ENCODE data around the gene LCN15.
"Not testable (repeated sequence)": the region's sequence is repeated elsewhere in the genome, so short reads cannot be mapped to it uniquely, and the experiment has no call there.

The LCN15 gene

DNA sequence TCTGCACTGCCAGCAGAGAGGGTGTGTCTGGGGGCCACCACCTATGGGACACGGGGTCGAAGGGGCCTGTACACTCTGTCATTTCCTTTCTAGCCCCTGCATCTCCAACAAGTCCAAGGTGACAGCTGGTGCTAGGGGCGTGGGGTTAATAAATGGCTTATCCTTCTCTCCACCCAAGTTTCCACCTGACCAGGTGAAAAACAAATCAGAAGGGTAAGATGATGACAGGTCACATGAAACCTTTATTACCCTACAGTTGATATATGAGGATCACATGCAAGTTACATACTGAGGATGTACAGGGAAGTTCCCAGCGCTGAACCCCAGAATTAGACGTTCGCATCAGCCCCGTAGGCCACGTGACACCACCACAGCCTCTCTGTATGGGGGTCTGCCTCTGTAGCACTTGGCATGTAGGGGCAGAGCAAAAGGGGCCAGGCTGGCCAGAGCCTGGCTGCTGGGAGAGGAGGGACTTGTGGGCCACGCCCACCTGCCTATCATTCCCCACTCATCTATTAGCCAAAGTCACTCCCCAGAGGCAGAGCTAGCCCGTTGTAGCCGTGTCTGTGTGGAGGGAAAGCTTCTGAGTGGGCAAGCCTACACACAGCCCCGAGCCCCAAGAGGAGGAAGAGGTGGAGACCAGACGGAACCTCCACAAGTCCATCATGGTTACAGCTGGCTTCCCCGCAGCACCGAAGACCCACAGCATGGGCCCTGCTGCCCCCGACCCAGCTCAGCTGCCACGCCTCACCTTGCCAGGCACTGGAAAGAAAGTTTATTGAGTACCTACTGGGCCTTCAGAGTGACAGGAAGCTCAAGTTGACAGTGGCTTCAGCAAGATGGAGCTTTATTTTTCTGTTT is 29.0 kb upstream of the LCN15 start:
- Histone ChIP-seq H3K27ac (ENCODE audit: low read length) (no peak overlapping the region), H3K27me3 (ENCODE audit: control insufficient read depth in 1 of 2, insufficient read depth in 2 of 2, low read length in 2 of 2) (peaks cover 11 to 15% of the 10 kb centered on the region in 2 donors), H3K9me3 (ENCODE audit: control insufficient read depth in 2 of 2, low read length in 2 of 2) (no peaks in the 10 kb centered on the region), H3K9ac (ENCODE audit: low read length in 2 of 2) (no peak overlapping the region), H3K36me3 (ENCODE audit: control insufficient read depth in 2 of 2, insufficient read depth in 2 of 2, low read length in 2 of 2) (no peaks in the 10 kb centered on the region), H3K4me3 (ENCODE audit: low read length in 2 of 2) (no peak overlapping the region), H3K4me1 (ENCODE audit: control insufficient read depth, insufficient read depth, low read length) (peaks cover 21% of the 10 kb centered on the region)

DNA sequence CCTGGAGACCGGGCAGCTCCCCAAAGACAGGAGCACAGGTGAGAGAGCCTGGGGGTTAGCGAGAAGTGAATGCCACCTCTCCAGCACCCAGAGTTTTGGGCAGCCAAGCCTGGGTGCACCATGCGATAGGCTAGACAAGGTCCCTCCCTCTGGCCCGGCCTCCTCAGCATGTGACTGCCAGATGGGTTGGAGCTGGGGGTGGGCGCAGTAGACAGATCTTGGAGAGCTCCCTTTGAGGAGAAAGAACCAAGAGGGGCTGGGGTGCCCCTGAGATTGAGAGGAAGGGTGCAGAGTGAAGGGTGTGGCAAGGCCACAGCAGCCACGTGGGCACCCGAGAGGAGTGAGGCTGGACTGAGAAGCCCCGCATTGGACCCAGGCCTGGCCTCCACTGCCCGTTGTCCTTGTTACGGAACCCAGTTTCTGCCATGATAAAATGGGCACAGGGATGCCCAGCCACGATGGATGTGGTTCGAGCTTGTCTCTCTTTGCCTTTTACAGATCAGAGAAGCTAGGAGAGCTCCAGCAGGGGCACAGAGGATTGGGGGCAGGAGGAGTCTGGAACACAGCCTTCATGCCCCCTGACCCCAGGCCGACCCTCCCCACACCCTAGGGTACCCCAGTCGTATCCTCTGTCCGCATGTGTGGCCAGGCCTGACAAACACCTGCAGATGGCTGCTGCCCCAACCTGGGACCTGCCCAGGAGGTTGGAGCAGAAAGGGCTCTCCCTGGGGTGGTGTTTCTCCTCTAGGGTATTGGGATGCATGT is 28.2 kb upstream of the LCN15 start:
- H3K9me3 ChIP-seq (ENCODE audit: control insufficient read depth in 2 of 2, low read length in 2 of 2): no peaks in the 10 kb centered on the region
- H3K27ac ChIP-seq (ENCODE audit: low read length): no peak overlapping the region
- peaks cover 21% of the 10 kb centered on the region for H3K4me1 ChIP-seq (ENCODE audit: control insufficient read depth, insufficient read depth, low read length)
- H3K36me3 ChIP-seq (ENCODE audit: control insufficient read depth in 2 of 2, insufficient read depth in 2 of 2, low read length in 2 of 2): no peaks in the 10 kb centered on the region
- H3K27me3 ChIP-seq (ENCODE audit: control insufficient read depth in 1 of 2, insufficient read depth in 2 of 2, low read length in 2 of 2): peaks cover 9 to 10% of the 10 kb centered on the region in 2 donors
- peak overlapping the region; percentile 88 to 90 for H3K4me3 ChIP-seq (ENCODE audit: low read length in 2 of 2)
- no peak overlapping the region for H3K9ac ChIP-seq (ENCODE audit: low read length in 2 of 2)

DNA sequence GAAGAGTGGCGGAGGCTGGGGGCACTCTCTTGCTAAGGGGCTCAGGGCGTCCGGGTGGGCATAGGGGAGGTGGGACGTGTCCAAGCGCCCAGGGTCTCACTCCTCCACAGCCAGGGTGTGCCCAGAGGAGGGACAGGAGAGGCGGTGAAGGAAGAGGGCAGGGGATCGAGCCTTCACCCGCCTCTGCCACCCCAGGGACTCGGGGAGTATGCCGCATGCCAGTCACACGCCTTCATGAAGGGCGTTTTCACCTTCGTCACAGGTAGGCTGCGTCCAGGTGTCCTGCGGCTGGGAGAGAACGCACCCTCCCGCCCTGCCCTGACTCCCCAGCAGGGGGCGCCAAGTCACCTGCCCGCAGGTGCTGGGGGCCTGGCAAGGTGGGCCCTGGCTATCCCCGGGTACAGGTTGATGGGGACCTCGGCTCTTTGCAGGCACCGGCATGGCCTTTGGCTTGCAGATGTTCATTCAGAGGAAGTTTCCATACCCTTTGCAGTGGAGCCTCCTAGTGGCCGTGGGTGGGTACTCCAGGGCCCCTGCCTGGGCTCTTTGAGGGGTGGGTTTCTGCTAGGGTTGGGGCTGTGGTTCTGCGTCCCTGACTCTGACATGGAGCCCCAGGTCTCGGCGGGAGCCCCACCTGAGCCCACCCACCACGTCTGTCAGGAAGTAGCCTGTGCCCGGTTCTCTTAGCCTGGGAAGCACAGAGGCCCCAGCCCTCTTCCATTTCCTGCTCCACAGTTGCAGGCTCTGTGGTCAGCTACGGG is 27.4 kb upstream of the LCN15 start:
- H3K4me3 ChIP-seq (ENCODE audit: low read length in 2 of 2): peak overlapping the region; percentile 88 to 90
- H3K27me3 ChIP-seq (ENCODE audit: control insufficient read depth in 1 of 2, insufficient read depth in 2 of 2, low read length in 2 of 2): peaks cover 5 to 7% of the 10 kb centered on the region in 2 donors
- peak overlapping the region; percentile 80 to 83 for H3K9ac ChIP-seq (ENCODE audit: low read length in 2 of 2)
- H3K9me3 ChIP-seq (ENCODE audit: control insufficient read depth in 2 of 2, low read length in 2 of 2): no peaks in the 10 kb centered on the region
- no peaks in the 10 kb centered on the region for H3K36me3 ChIP-seq (ENCODE audit: control insufficient read depth in 2 of 2, insufficient read depth in 2 of 2, low read length in 2 of 2)
- H3K27ac ChIP-seq (ENCODE audit: low read length): peak overlapping the region; percentile 76
- H3K4me1 ChIP-seq (ENCODE audit: control insufficient read depth, insufficient read depth, low read length): peaks cover 21% of the 10 kb centered on the region

DNA sequence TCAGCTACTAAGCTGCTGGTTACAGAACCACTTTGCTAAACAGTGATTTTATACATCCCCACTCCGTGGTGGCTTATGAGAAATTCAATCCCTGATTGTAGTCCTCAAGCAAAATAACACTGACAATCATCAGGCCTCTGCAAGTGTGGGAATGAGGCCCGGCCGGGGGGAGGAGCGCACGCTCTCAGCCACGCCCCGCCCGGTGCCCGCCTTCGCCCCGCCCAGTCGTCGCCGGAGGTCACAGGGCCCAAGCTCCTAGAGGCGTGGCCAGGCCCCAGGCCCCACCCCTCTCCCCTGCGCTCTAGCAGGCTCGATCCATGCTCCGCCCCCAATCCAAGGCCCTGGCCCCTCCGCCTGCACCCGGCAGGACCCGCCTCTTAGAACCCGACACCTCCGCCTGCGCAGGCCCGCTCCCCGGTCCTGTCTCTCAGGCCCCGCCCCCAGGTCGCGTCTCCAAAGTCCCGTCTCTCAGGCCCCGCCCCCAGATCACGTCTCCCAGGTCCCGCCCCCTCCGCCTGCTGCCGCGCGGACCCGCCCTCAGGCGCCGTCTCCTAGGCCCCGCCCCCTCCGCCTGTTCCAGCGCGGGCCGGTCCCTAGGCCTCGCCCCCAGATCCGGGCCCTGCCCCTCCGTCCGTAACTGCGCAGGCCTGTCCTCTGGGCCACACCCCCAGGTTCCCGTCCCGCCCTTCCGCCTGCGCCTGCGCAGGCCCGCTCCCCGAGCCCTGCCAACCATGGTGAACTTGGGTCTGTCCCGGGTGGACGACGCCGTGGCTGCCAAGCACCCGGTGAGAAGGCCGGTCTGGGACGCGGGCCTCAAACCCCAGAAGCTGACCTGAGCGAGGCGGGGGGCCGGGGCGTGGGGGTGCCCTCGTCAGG is 26.6 kb upstream of the LCN15 start, which contains the start of gene TMEM141:
TSS of gene TMEM141 (plus strand) at position 705 of the 876 bp plus-strand sequence. CDS start at position 732, 27 bp downstream.
- Histone ChIP-seq H3K27me3 (ENCODE audit: control insufficient read depth in 1 of 2, insufficient read depth in 2 of 2, low read length in 2 of 2) (no peaks in the 10 kb centered on the region), H3K27ac (ENCODE audit: low read length) (peak within 1 kb of the TSS; percentile 76), H3K9ac (ENCODE audit: low read length in 2 of 2) (peak within 1 kb of the TSS; percentile 80 to 83), H3K4me3 (ENCODE audit: low read length in 2 of 2) (peak within 1 kb of the TSS; percentile 88 to 90), H3K36me3 (ENCODE audit: control insufficient read depth in 2 of 2, insufficient read depth in 2 of 2, low read length in 2 of 2) (no peaks in the 10 kb centered on the region), H3K4me1 (ENCODE audit: control insufficient read depth, insufficient read depth, low read length) (peaks cover 21% of the 10 kb centered on the region), H3K9me3 (ENCODE audit: control insufficient read depth in 2 of 2, low read length in 2 of 2) (no peaks in the 10 kb centered on the region)

DNA sequence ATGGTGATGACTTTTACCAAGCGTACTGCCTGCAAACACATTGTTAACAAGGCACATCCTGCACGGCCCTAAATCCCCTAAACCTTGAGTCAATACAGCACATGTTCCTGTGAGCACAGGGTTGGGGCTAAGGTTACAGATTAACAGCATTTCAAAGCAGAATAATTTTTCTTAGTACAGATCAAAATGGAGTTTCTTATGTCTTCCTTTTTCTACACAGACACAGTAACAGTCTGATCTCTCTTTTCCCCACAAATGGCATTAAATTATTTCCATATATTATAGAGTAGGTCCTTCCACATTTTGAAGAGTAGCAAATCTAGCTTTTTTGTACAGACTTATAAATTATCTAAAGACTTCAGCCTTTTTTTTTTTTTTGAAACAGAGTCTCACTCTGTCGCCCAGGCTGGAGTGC is 25.2 kb upstream of the LCN15 start:
- Histone ChIP-seq H3K9me3 (ENCODE audit: control insufficient read depth in 2 of 2, low read length in 2 of 2) (no peaks in the 10 kb centered on the region), H3K4me1 (ENCODE audit: control insufficient read depth, insufficient read depth, low read length) (peaks cover 21% of the 10 kb centered on the region), H3K36me3 (ENCODE audit: control insufficient read depth in 2 of 2, insufficient read depth in 2 of 2, low read length in 2 of 2) (no peaks in the 10 kb centered on the region), H3K27me3 (ENCODE audit: control insufficient read depth in 1 of 2, insufficient read depth in 2 of 2, low read length in 2 of 2) (no peaks in the 10 kb centered on the region), H3K9ac (ENCODE audit: low read length in 2 of 2) (no peak overlapping the region), H3K4me3 (ENCODE audit: low read length in 2 of 2) (no peak overlapping the region), H3K27ac (ENCODE audit: low read length) (no peak overlapping the region)

DNA sequence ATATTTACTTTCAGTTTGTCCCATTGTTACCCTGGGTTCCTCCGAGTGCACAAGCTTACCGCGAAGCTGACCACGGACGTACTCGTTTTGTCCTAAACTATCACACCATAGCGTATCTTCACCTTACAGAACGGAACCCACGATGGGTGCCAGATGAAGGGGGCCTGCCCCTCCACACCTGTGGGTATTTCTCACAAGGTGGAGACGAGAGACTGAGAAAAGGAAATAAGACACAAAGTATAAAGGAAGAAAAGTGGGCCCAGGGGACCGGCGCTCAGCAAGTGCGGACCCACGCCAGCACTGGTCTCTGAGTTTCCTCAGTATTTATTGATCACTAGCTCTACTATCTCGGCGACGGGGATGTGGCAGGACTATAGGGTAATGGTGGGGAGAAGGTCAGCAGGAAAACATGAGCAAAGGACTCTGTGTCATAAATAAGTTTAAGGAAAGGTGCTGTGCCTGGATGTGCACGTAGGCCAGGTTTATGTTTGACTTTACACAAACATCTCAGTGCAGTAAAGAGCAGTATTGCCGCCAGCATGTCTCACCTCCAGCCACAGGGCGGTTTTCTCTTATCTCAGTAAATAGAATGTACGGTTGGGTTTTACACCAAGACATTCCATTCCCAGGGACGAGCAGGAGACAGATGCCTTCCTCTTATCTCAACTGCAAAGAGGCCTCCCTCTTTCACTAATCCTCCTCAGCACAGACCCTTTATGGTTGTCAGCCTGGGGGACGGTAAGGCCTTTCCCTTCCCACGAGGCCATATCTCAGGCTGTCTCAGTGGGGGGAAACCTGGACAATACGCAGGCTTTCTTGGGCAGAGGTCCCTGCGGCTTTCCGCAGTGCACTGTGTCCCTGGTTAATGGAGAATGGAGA is 24.6 kb upstream of the LCN15 start:
- not testable (repeated sequence) for H3K27me3 ChIP-seq (ENCODE audit: control insufficient read depth in 1 of 2, insufficient read depth in 2 of 2, low read length in 2 of 2); H3K27ac ChIP-seq (ENCODE audit: low read length); H3K4me3 ChIP-seq (ENCODE audit: low read length in 2 of 2); H3K9me3 ChIP-seq (ENCODE audit: control insufficient read depth in 2 of 2, low read length in 2 of 2); H3K9ac ChIP-seq (ENCODE audit: low read length in 2 of 2); H3K36me3 ChIP-seq (ENCODE audit: control insufficient read depth in 2 of 2, insufficient read depth in 2 of 2, low read length in 2 of 2)
- H3K4me1 ChIP-seq (ENCODE audit: control insufficient read depth, insufficient read depth, low read length): peaks cover 21% of the 10 kb centered on the region

DNA sequence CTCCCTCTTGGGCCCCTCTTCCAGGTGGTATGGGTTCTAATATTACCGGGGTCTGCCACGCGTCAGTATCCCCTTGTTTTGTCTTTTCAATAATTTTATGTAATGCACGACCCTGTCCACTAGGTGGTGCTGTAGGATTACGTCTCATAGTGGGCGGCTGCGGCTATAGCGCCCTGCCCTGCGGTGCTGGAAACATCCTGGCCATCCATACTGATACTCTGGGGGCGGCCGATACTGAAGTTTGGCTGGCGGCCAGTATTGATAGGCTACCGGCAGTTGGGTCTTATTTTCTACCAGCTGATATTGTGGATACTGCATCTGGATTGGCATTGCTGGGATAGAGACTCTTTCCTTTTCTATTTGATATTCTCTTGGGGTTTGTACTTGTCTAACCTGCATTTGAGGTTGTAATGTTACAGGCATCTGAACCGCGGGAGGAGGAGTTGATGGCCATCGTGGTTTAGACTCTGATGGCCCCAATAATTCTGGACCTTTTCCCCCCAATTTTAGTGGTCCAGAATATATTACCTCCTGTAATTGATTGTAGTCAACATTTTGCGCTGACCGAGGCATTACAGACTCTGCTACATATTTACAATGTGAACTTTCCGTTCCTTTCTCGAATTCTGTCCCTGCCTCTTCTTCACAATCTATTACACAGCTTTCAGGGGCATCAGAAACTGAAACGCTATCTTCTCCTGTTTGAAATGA is 23.5 kb upstream of the LCN15 start:
- Histone ChIP-seq H3K4me3 (ENCODE audit: low read length in 2 of 2) (no peak overlapping the region), H3K9me3 (ENCODE audit: control insufficient read depth in 2 of 2, low read length in 2 of 2) (no peaks in the 10 kb centered on the region), H3K9ac (ENCODE audit: low read length in 2 of 2) (no peak overlapping the region), H3K27ac (ENCODE audit: low read length) (no peak overlapping the region), H3K4me1 (ENCODE audit: control insufficient read depth, insufficient read depth, low read length) (peaks cover 19% of the 10 kb centered on the region), H3K27me3 (ENCODE audit: control insufficient read depth in 1 of 2, insufficient read depth in 2 of 2, low read length in 2 of 2) (no peaks in the 10 kb centered on the region), H3K36me3 (ENCODE audit: control insufficient read depth in 2 of 2, insufficient read depth in 2 of 2, low read length in 2 of 2) (no peaks in the 10 kb centered on the region)

DNA sequence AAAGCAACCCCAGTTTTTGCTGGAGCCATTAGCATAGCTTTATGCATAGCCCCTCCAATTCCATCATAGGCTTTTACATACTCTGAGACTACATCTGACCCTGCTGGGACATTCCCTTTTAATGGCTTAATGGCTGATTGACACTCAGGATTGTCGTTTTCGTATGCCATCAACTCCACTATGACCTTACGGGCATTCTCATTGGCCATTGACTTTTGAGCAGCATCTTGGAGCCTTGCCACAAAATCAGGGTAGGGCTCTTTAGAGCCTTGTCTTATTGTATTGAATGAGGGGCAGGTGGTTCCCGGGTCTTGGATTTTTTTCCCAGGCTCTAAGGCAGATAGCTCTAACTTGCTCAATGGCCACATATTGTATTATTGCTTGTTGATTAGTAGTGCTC is 22.7 kb upstream of the LCN15 start:
- H3K36me3 ChIP-seq (ENCODE audit: control insufficient read depth in 2 of 2, insufficient read depth in 2 of 2, low read length in 2 of 2); H3K4me3 ChIP-seq (ENCODE audit: low read length in 2 of 2); H3K9ac ChIP-seq (ENCODE audit: low read length in 2 of 2); H3K27me3 ChIP-seq (ENCODE audit: control insufficient read depth in 1 of 2, insufficient read depth in 2 of 2, low read length in 2 of 2); H3K9me3 ChIP-seq (ENCODE audit: control insufficient read depth in 2 of 2, low read length in 2 of 2); H3K27ac ChIP-seq (ENCODE audit: low read length): not testable (repeated sequence)
- H3K4me1 ChIP-seq (ENCODE audit: control insufficient read depth, insufficient read depth, low read length): peaks cover 11% of the 10 kb centered on the region

DNA sequence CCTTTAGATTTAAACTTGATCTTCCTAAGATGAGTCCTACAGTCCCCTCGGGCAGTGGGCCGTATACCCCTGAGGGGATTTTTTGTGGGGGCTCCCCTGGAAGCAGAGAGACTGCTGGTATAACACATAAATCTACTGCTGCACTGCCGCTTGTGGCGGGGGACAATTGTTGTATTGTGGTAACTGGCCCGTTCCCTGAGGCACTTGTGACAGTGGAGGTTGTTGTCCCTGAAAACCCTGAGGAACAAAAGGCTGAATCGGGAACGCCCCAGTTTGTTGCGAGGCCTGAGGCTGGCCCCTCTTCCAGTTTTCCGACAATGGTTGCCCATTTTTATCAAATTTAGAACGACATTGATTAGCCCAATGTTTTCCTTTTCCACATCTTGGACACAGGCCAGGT is 22.1 kb upstream of the LCN15 start:
- Histone ChIP-seq H3K4me1 (ENCODE audit: control insufficient read depth, insufficient read depth, low read length) (peaks cover 6% of the 10 kb centered on the region), H3K27ac (ENCODE audit: low read length) (no peak overlapping the region), H3K4me3 (ENCODE audit: low read length in 2 of 2) (no peak overlapping the region), H3K9ac (ENCODE audit: low read length in 2 of 2) (no peak overlapping the region), H3K36me3 (ENCODE audit: control insufficient read depth in 2 of 2, insufficient read depth in 2 of 2, low read length in 2 of 2) (no peaks in the 10 kb centered on the region), H3K27me3 (ENCODE audit: control insufficient read depth in 1 of 2, insufficient read depth in 2 of 2, low read length in 2 of 2) (no peaks in the 10 kb centered on the region), H3K9me3 (ENCODE audit: control insufficient read depth in 2 of 2, low read length in 2 of 2) (no peaks in the 10 kb centered on the region)

All from stomach smooth muscle (tissue), 2 donors.